HG03139 (cell line): ENCODE results near the gene GRIP2.

Experiments used
- ATAC-seq: cut with Tn5 transposase; IDR thresholded peaks from one replicate; pipeline ENCODE4 v1.9.1; 2021; ENCODE audit not compliant: unreplicated experiment

Gene GRIP2

GRCh38 chr3:14454639-14455310, 85.4 kb downstream of the GRIP2 start:
- no peak for ATAC-seq

GRCh38 chr3:14453876-14454638, 86.1 kb downstream of the GRIP2 start:
- no peak for ATAC-seq

GRCh38 chr3:14452740-14453710, 87.1 kb downstream of the GRIP2 start:
- no peak for ATAC-seq

- ATAC-seq: no peak
Observed at GRCh38 chr3:14451844-14452739, 88.0 kb downstream of the GRIP2 start.

GRCh38 chr3:14450922-14451606, 89.1 kb downstream of the GRIP2 start:
- ATAC-seq: no peak

GRCh38 chr3:14450506-14450905, 89.6 kb downstream of the GRIP2 start:
- no peak for ATAC-seq

- ATAC-seq: no peak
Observed at GRCh38 chr3:14448756-14449727, 91.1 kb downstream of the GRIP2 start.

- no peak for ATAC-seq
Observed at GRCh38 chr3:14448063-14448462, 92.1 kb downstream of the GRIP2 start.

- no peak for ATAC-seq
Observed at GRCh38 chr3:14446988-14447570, 93.1 kb downstream of the GRIP2 start.

- no peak for ATAC-seq
Observed at GRCh38 chr3:14445773-14446172, 94.4 kb downstream of the GRIP2 start.

- ATAC-seq: no peak
Observed at GRCh38 chr3:14444380-14444779, 95.8 kb downstream of the GRIP2 start.

GRCh38 chr3:14441920-14442300, 98.2 kb downstream of the GRIP2 start:
- no peak for ATAC-seq

- no peak for ATAC-seq
Observed at GRCh38 chr3:14441240-14441919, 98.8 kb downstream of the GRIP2 start.

- no peak for ATAC-seq
Observed at GRCh38 chr3:14440531-14441239, 99.5 kb downstream of the GRIP2 start.

GRCh38 chr3:14440168-14440518, 100.0 kb downstream of the GRIP2 start:
- ATAC-seq: no peak

GRCh38 chr3:14439501-14440167, 100.5 kb downstream of the GRIP2 start:
- ATAC-seq: no peak
